SHP77 treated with DMSO at 0.1 percent for 48 hours (cell line): Measurements from ENCODE around the gene CTU2.
A peak's percentile ranks its signal among the peaks of the same experiment; 100 is the strongest.

Experiments
- DNase-seq: peaks from one replicate; lab custom pipeline; 2025; lab: John Stamatoyannopoulos, UW

Gene CTU2

DNA sequence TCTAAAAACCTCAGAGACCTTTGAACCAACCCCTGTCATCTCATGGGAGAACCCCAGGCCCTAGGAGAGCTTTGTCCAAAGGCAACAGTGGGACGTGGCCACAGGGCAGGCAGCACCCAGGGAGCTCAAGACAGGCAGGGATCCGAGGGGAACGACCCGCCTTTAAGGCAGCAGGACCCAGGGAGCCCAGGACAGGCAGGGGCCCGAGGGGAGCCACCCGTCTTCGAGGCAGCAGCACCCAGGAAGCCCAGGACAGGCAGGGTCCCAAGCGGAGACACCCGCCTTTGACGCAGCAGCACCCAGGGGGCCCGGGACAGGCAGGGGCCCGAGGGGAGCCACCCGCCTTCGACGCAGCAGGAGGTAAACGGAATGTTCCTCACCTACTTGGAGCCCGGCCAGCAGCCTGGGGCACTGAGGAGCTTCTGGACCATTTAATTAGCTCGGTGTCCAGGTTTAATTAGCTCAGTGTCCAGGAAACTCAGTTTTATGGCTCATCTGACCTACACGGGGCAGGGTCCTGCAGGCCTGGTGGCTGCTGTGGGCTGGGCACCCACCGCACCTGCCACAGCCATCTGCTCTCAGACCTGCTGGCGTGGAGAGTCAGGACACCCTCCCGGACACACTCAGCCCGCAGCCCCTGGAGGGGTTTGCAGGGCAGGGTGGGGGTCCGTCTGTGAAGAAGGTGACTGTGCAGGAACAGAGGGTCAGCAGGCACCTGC, 54.3 kb downstream of the CTU2 start:
- peak; percentile 20 for DNase-seq

DNA sequence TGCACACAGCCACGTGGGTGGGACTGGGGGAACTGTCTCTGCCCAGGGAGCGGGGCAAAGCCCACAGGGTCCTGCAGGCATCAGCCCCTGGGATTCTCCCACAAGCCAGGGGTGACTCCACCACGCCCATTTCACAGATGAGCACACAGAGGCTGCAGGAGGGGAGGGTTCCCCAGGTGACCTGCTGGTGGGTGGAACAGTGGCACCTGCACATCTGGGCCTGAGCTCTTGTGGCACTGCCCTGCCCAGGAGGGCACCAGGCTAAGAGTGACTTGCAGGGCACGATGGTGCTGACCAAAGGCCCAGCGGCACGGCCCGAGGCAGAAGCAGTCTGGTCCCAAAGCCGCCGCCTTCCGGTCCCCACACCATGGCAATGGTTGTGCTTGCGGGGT, 54.8 kb downstream of the CTU2 start:
- no peak for DNase-seq

DNA sequence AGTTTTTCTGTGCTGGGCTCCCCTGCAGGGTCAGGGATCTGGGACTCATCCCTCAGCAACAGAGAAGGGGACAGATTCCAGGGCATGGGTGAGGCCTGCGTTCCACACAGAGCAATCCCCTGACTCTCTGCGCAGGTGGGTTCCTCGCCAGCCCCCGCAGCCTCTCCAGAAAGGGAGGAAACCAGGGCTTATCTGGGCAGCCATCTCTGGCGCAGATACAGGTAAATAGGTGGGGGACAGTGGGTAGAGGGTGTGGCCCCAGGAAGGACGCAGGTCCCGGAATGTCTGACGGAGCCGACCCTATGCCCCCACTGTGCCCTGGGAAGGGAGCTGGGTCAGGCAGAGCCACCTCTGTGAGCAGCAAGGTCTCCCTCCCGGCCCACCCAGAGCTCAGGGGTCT, 55.5 kb downstream of the CTU2 start:
- no peak for DNase-seq

DNA sequence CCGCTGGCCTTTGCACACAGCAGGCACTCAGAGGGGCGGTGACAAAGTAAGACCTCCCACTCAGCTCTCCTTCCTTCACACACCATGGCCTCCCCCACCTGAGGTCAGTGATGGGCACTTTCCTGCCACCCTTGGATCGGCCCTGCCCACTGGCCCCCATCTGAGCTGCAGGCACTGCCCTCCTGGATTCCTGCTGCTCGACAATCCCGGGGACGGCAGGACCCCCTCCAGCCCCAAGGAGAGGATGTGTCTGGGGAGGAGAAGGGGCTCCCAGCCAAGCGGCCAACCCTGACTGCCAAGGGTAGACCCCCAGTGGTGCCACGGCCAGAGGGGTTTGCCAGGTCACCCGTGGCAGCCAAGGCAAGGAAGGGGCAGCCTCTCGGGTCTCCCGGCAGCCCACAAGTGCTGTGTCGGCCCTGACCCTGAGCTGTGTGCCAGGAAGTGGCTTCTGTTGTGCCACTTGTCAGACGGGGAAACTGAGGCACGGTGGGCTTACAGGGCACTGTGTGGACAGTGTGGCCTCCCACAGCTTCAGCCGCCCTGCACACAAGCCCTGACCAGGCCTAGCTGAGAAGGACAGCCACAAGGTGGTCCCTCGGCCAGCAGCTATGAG, 56.1 kb downstream of the CTU2 start:
- no peak for DNase-seq

- DNase-seq = no peak
Observed at GRCh38 chr16:88762941-88763340, 56.6 kb downstream of the CTU2 start.

GRCh38 chr16:88763502-88764053, 57.3 kb downstream of the CTU2 start:
- DNase-seq = no peak

GRCh38 chr16:88764080-88764479, 57.8 kb downstream of the CTU2 start:
- DNase-seq = no peak

GRCh38 chr16:88764913-88765349, 58.6 kb downstream of the CTU2 start:
- no peak for DNase-seq
